Amygdala (tissue), 56 donors: ENCODE results near the gene SNAP25.

Source experiments
- DNase-seq, 56 donors: peaks; one replicate each; lab custom pipeline; 2025; lab: John Stamatoyannopoulos, UW

The SNAP25 gene

DNA sequence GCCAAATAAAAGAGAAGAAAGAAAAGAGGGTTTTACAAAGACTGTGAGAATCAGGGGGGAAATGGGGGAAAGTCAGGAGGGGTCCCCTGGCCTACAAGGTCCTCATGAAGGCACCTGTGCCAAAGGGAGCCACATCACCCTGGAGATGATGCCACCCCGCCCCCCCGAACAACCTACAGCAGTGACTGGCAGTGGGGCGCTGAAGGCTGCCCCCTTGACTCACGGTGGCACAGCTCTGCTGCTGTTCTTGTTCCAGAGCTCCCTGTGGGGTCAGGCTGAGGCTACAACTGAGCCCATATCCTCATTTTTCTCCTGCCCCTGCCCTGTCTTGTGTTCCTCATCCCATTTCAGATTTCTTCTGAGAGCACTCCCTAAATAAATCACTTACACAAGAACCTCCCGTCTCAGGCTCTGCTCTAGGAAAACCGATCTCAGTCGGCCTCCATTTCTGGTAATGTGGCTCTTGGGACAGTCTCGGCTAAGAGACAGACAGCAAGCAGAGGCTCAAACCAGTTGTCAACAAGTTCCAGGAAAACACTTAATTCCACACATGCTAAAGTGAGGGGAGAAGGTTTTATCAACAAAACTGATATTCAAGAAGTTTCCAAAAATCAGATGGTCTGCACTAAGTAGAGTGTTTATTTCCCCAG lies 105.7 kb downstream of the SNAP25 start:
- no peak for DNase-seq

DNA sequence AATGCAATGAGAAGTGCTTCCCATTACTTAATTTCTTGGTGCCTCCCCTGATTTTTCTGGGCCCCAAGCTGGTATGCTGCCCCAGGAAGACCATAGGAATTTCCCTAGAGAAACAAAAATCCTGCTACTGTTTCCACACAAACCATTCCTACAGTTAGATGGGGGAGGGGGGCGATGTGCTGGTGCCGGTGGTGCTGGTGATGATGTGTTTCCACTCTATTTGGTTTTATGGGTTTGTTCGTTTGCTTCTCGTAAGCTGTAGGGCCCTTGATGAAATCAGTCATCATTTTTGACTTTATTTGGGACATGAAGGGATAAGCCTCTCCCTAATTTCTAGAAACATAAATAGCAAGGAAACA lies 110.2 kb downstream of the SNAP25 start:
- DNase-seq: no peak

DNA sequence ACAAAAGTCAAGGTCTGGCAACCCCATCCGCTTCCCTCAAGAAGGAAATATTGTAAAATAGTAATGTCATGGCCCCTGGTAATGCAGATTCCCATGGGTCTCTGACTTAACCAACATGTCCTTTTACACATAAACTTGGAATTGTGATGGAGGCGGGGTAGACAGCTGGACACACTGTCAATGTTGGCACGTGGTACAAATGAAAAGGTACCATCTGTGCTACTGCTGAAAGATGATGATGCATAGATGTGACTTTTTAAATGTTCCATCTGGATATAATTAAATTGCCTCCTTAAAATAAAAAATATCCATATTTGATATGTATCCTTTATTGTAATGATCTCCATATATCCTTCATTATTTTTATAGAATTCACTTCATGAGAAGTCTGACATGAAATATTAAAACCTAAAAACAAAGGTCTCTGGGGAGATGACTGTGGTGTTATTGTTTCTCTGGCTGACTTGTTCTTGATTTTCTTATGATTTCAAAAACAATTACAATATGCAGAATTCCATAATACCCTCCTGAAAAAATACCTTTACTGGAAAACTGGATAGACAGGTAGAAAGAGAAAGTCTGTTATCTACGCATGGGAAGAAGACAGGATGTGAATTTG lies 110.9 kb downstream of the SNAP25 start:
- DNase-seq: peak in 6 of 56 donors; percentile 4 to 39 (median 26)

DNA sequence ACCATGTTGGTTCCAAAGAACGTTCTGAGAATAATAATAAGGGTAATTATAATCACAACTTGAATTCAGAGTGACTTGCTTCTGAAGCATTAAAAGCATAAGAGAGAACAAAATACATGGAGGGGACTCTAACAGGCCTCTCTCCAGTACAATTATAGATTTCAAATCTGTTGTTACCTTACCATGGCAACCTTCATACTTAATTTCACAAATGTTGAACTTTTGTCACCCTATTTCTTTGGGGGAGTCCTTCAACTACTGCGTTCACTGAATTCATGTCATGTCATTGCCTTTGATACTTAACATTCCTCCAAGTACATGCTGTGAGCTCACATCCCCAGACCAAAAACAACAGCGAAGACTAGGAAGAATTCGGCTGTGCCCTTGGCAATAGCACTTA lies 111.4 kb downstream of the SNAP25 start:
- DNase-seq: no peak

- no peak for DNase-seq
Observed at GRCh38 chr20:10332656-10333415, 114.2 kb downstream of the SNAP25 start.

GRCh38 chr20:10336959-10337729 lies 118.5 kb downstream of the SNAP25 start:
- DNase-seq: no peak

- no peak for DNase-seq
Observed at GRCh38 chr20:10338426-10339180, 120.0 kb downstream of the SNAP25 start.

- no peak for DNase-seq
Observed at GRCh38 chr20:10339609-10340008, 121.0 kb downstream of the SNAP25 start.

GRCh38 chr20:10342152-10342551 lies 123.5 kb downstream of the SNAP25 start:
- DNase-seq: no peak

GRCh38 chr20:10344953-10345352 lies 126.3 kb downstream of the SNAP25 start:
- DNase-seq: no peak

DNA sequence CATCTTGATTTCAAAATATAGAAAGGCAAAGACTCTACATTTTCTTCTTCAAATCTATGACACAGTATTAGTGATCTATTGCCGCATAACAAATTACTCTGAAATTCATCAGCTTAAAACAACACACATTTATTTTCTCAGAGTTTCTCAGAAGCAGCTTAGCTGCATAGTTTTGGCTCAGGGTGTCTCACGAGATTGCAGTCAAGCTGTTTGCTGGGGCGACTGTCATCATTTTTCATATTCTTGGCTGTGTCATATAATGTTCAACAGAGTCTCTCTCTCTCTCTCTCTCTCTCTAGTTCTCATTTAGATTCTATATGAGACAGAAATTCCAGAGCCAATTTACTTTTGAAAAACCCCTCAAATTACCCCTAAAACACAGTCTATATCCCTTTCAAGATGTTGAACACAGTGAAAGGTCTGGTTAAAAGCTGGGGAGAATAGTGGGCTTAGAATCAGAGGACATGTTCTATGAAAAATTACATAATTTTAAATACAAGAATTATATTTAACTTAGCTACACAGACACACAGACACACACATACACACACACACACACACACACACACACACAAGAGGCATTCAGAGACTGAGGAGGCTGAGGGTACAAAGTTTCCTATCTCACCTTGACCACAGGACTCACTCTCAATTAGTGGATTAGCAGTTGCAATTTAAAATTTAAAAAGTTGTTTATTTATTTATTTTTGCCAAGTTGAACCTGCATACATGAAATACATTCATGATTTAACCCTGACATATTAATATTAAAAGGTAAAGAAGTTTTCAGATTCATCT lies 128.7 kb downstream of the SNAP25 start:
- DNase-seq: peak in 1 of 56 donors; percentile 15

GRCh38 chr20:10349118-10349517 lies 130.5 kb downstream of the SNAP25 start:
- no peak for DNase-seq

DNA sequence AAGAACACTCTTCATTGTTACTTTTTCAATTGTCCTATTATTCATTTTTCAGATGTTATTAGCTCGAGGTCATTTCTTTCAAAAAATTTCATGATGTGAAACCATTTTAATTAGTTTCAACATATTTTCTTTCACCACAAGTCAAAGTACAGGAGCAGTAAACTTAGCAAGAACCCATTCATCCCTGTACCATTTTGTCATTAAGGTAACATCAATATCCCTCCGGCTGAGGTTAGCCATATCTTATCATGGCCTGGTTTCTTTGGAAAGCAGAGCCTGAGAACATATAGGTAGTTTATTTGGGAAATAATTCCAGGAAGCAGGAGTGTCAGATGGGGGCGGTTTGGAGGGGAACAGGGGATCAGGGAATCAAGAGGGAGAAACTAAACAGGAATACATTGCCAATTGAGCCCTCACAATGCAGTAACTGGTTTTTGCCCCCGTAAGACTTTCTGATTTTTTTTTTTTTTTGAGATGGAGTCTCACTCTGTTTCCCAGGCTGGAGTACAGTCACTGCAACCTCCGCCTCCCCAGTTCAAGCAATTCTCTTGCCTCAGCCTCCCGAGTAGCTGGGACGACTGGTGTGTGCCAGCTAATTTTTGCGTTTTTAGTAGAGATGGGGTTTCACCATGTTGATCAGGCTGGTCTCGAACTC lies 131.7 kb downstream of the SNAP25 start:
- no peak for DNase-seq

DNA sequence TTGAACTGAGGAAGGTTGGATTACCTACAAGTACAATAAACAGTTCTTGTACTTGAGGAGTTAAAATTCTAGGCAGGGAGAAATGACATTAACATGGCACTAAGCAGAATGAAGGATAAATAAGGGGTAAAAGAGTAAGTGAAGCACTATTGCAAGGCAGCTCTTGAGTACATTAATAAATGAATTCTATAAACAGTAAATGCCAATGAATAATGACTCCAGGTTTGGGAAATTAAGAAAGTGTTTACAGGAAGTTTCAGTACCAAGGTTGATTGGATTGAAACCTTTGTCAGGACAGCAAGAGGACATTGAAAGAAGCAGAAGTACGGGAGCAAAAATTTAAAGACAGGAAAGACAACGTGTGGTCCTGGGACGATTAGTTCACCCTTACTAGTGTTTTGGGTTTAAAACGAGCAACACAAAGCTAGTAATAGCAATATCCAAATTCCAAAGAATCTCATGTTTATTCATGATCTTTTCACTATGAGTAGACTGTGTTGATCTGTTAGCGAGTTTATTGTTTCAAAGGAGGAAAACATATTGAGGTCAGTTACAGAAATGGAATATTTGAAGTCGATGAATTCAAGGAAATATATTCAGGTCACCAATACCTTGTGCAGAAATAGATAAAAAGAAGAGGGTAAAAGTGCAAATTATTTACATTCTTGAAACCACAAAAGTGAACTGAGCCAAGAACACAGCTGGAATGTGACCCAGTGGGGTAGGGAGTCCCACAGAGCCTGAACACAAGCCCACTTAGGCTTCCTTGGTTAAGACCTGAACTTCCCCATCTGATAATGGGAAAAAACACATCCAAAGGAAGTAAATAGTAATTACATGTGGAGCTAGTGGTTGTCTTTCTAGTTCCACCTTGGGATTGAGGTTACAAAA lies 134.5 kb downstream of the SNAP25 start:
- DNase-seq: no peak

GRCh38 chr20:10356628-10357027 lies 138.0 kb downstream of the SNAP25 start:
- DNase-seq: no peak
